ENCODE measurements around the gene TUBB3. TPM values are rescaled to one million over a fixed set of nuclear protein-coding genes. Genes with fewer than 3 reads are reported as not detected.

The TUBB3 gene
- total RNA-seq, 1 donor from 2014 or later: 91.4 TPM

DNA sequence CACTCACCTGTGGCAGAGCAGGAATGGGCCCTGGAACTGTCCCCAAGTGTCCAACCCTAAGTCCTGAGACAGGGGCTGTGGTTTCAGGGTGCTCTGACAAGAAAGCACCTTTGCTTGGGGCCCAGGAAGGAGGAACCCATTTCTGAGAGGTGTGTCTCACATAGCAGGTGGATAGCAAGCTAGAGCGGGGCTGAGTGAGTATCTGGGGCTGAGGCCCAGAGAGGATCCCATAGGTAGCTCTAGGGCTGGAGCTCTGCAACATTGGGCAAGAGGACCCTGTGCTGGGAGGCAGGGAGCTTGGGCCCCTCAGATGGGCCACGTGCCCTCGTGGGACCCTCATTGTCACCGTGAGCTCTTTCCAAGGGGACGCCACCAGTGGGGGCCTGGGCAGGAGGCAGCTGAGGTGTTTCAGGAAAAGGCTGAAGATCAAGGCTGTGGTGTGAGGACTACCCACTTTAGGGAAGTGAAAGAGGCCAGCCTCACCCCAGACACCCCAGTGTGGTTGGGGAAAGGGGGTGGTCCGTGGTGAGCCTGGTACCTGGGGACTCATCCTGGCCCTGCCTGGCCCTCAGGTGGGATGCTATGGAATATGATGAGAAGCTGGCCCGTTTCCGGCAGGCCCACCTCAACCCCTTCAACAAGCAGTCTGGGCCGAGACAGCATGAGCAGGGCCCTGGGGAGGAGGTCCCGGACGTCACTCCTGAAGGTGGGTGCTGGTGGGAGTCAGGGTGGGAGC lies 30.7 kb downstream of the TUBB3 start:
- Mint-ChIP-seq H3K36me3 (peaks cover 11% of the 10 kb centered on the region), H3K9me3 (no peaks in the 10 kb centered on the region), H3K27me3 (no peaks in the 10 kb centered on the region), H3K4me3 (no peak overlapping the region), H3K27ac (no peak overlapping the region), H3K4me1 (ENCODE audit: unreplicated experiment) (no peaks in the 10 kb centered on the region)
- DNase-seq (ENCODE audit: extremely low spot score, unreplicated experiment): no peak
- TF ChIP-seq, protein P1, sequence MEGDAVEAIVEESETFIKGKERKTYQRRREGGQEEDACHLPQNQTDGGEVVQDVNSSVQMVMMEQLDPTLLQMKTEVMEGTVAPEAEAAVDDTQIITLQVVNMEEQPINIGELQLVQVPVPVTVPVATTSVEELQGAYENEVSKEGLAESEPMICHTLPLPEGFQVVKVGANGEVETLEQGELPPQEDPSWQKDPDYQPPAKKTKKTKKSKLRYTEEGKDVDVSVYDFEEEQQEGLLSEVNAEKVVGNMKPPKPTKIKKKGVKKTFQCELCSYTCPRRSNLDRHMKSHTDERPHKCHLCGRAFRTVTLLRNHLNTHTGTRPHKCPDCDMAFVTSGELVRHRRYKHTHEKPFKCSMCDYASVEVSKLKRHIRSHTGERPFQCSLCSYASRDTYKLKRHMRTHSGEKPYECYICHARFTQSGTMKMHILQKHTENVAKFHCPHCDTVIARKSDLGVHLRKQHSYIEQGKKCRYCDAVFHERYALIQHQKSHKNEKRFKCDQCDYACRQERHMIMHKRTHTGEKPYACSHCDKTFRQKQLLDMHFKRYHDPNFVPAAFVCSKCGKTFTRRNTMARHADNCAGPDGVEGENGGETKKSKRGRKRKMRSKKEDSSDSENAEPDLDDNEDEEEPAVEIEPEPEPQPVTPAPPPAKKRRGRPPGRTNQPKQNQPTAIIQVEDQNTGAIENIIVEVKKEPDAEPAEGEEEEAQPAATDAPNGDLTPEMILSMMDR (conservative IDR thresholded peaks at IDR 0.05): no peak

DNA sequence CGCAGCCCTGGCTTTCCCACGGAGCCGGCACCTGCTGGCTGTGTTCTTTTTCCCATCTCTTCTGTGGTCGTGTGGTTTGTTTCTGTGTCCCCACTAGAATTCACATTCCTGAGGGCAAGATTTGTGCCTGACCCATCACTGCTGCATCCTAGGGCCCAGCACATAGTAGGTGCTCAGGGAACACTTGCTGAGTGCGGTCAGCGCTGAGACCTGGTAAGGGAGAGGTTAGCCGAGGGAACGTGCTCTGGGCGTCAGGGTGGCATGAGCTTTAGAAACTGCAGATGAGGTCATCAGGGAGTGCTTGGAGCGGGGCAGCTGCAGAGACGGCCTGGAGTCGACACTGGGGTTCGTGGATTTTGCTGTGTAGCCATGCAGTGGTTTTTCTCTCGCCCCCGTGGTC lies 31.3 kb downstream of the TUBB3 start:
- no peak for DNase-seq (ENCODE audit: extremely low spot score, unreplicated experiment)
- no peaks in the 10 kb centered on the region for H3K9me3 Mint-ChIP-seq
- no peak overlapping the region for H3K27ac Mint-ChIP-seq
- peaks cover 12% of the 10 kb centered on the region for H3K36me3 Mint-ChIP-seq
- no peak overlapping the region for H3K4me3 Mint-ChIP-seq
- TF ChIP-seq, protein P1 (conservative IDR thresholded peaks at IDR 0.05): no peak
- no peaks in the 10 kb centered on the region for H3K27me3 Mint-ChIP-seq
- no peaks in the 10 kb centered on the region for H3K4me1 Mint-ChIP-seq (ENCODE audit: unreplicated experiment)

GRCh38 chr16:89955001-89955685 lies 32.0 kb downstream of the TUBB3 start:
- TF ChIP-seq, protein P1 (conservative IDR thresholded peaks at IDR 0.05): no peak
- Mint-ChIP-seq H3K27ac (no peak overlapping the region), H3K9me3 (no peaks in the 10 kb centered on the region), H3K36me3 (peaks cover 12% of the 10 kb centered on the region), H3K4me3 (no peak overlapping the region), H3K4me1 (ENCODE audit: unreplicated experiment) (no peaks in the 10 kb centered on the region), H3K27me3 (no peaks in the 10 kb centered on the region)
- no peak for DNase-seq (ENCODE audit: extremely low spot score, unreplicated experiment)

DNA sequence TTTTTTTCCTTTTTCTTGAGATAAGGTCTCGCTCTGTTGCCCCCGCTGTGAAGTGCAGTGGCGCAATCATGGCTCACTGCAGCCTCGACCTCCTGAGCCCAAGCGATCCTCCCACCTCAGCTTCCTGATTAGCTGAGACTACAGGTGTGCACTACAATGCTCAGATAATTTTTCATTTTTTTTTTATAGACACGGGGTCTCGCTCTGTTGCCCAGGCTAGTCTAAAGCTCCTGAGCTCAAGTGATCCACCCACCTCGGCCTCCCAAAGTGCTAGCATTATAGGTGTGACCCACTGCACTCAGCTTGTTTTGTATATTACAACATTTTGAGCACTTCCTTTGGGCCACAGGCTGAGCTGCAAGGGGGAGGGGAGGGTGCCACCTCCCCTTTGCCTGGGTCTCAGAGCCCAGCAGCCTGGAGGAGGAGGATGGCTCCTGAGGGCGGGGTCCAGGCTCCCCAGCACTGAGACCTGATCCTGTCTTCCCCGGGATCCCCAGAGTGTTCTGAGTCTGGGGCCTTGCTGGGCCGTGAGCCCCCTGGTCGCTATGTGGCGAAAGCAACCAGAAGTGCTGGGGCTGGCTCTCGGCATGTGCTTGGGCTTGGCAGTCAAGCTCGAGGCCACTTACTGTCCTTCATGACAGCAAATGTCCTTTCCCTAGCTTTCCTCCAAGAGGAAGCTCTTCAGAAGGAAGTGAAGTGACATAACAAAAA lies 33.5 kb downstream of the TUBB3 start:
- Mint-ChIP-seq H3K4me3 (no peak overlapping the region), H3K27ac (no peak overlapping the region), H3K36me3 (peaks cover 12% of the 10 kb centered on the region), H3K27me3 (no peaks in the 10 kb centered on the region), H3K9me3 (no peaks in the 10 kb centered on the region), H3K4me1 (ENCODE audit: unreplicated experiment) (no peaks in the 10 kb centered on the region)
- DNase-seq (ENCODE audit: extremely low spot score, unreplicated experiment): no peak
- TF ChIP-seq, protein P1 (conservative IDR thresholded peaks at IDR 0.05): no peak

DNA sequence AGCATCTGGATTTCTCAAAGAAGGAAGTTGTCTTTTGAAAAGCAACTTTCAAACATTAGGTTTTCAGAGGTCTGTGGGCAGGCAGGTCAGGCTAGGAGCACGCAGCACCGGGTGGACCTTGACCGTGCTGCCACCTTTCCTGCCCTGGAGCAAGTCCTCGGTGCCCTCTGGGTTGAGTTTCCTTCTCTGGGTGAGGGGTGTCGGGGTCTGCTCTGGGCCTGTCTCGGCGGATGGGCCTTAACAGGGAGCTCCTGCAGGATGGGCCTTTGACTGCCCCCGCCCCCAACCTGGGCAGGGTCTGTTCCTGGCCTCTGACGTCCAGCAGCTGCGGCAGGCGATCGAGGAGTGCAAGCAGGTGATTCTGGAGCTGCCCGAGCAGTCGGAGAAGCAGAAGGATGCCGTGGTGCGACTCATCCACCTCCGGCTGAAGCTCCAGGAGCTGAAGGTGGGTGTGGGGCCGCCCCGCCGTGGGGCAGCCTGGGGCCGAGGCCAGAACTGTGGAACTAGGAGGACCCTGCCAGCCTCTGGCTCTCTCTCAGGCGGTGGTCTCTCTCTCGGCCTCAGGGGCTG lies 34.2 kb downstream of the TUBB3 start:
- peaks cover 12% of the 10 kb centered on the region for H3K36me3 Mint-ChIP-seq
- no peaks in the 10 kb centered on the region for H3K27me3 Mint-ChIP-seq
- TF ChIP-seq, protein P1 (conservative IDR thresholded peaks at IDR 0.05): no peak
- DNase-seq (ENCODE audit: extremely low spot score, unreplicated experiment): no peak
- H3K4me3 Mint-ChIP-seq: no peak overlapping the region
- no peak overlapping the region for H3K27ac Mint-ChIP-seq
- H3K4me1 Mint-ChIP-seq (ENCODE audit: unreplicated experiment): no peaks in the 10 kb centered on the region
- H3K9me3 Mint-ChIP-seq: no peaks in the 10 kb centered on the region
